GM08714 (cell line): ENCODE results near the gene MALRD1.

Experiments used
- H3K4me3 ChIP-seq: fragments of 200-500 bp; sonication (Bioruptor generic); 2 replicates; pipeline ENCODE4 v1.5.1; 2014; ENCODE audit warnings: mild to moderate bottlenecking, low read length, inconsistent platforms
- ZNF274 ChIP-seq: IDR thresholded peaks from 2 replicates; pipeline ENCODE4 v1.6.1; 2012; ENCODE audit warnings: mild to moderate bottlenecking, low read depth, low read length

MALRD1 gene

DNA sequence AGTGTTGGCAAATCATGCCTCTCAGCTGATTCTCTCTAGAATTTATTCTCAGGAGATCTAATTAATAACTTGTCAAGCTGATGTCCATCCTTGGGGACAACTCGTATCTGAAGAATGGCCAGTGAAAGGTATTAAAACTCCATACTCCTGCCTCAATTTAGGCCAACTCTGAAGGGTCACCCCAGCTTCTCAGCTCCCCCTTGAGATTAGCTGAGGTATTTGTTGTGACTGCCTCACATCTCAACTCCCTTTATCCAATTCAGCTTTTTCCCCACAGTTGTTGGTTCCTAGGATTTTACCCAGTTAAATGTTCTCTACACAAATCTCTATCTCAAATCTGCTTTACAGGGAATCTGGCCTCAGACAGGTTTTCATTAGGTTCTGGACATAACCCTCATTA, 182.4 kb downstream of the MALRD1 start:
- H3K4me3 ChIP-seq, result no peak overlapping the region
- TF ChIP-seq ZNF274, result no peak

DNA sequence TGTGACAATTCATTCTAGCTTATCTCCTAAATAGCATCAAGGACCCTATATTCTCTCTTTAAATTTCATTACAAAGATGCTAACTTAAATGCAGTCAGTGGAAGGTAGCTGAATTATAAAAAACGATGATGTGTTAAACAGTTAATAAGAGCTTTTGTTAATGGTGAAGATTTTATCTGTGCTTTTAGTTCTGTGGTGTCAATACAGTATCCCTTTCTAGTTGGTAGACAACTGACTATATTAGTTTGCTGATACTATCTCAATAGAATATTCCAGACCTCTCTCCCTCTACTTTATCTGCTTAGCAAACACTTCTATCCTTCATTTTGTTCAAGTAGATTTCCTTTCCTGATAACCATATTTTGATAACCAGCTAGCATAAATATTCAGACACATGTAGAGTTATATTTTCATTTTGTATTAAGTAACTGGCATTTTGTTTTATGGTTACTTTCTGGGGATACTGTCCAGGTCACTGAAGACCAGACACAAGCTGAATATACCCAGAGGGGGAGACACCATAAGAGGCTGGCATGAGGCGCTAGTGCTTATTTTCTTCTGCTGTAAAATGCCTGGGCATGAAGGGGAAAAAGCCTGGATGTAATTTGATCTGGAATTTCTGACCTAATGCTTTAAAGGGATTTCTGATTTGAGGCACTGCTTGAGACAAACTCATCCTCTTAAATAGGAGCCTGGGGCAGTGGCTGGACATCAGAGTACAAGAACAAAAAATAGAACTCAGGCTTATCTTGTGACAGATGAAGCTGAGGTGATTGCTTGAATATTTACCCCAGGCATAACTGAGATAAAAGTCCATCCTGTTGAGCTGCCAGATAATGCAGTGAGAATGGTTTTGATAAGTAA, 197.5 kb downstream of the MALRD1 start:
- TF ChIP-seq ZNF274, result no peak
- no peak overlapping the region for H3K4me3 ChIP-seq

DNA sequence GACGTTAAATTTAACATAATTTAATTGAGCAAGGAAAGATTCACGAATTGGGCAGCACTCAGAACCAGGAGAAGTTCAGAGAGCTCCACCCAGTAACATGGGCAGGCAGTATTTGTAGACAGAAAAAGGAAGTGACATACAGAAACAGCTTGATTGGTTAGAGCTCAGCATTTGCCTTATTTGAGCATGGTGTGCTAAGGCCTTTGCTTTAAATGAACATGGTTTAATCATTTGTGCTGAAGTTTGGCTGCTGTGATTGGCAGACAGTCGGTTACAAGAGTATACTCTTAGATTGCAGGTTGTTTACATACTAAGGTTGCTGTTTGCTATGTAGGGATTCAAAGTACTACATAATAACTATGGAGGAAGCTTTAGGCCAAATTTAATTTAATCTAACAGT, 199.2 kb downstream of the MALRD1 start:
- H3K4me3 ChIP-seq, result no peak overlapping the region
- no peak for TF ChIP-seq ZNF274

DNA sequence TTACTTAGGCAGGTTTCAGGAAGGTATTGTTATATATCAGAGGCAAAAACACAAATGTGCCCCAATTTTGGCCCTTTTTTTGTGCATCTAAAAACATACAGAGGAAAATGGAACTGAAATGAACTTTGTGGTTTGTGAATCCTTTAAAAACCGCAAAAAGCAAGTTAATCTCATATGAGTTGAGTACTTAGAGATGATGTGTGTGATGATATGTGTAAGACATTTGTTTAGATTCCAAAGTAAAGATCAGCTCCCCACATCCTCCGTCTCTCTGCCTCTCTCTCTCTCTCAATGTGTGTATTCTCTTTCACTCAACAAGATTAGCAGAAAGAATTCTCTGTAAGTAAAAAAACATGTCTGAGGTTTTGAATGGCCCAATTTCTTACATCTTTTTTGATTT, 201.9 kb downstream of the MALRD1 start:
- H3K4me3 ChIP-seq, result no peak overlapping the region

DNA sequence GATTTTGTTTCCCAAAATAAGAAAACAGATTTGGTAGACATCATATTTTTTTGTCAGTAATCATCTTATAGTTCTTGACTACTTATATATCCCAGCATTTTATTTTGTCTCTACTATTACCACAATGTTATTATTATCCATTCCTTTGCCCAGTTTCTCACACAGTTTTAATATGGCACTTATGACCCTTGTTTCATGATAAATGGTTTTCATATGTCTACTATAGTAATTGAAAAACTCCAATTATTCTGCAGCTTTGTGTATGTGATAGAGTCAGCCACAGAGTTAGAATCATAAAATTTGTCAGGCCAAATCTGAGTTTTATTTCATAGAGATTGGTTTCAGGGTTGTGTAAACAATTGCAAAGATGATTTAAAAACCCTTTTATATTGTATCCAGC, 203.9 kb downstream of the MALRD1 start:
- no peak for TF ChIP-seq ZNF274
- no peak overlapping the region for H3K4me3 ChIP-seq

More for the DNA sequence above, 201.9 kb downstream of the MALRD1 start:
- no peak for TF ChIP-seq ZNF274

DNA sequence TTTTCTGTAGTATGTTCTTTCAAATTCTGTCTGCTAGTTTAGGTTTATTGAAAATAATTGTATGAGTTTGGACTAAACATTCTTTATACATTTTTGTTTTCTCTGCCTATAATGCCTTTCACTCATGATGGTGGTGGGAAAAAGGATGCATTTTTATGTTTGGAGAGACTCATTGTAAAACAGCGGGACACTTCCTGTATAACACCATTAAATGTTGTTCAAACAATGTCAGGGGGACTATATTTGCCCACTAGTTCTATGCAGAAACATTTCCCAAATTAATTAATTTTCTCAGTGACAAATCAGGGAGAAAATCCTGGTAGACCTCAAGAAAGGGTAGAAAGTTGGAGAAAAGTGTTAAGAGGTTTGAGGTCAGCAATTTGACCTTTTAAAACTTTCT, 207.7 kb downstream of the MALRD1 start:
- H3K4me3 ChIP-seq, result no peak overlapping the region
- TF ChIP-seq ZNF274, result no peak

DNA sequence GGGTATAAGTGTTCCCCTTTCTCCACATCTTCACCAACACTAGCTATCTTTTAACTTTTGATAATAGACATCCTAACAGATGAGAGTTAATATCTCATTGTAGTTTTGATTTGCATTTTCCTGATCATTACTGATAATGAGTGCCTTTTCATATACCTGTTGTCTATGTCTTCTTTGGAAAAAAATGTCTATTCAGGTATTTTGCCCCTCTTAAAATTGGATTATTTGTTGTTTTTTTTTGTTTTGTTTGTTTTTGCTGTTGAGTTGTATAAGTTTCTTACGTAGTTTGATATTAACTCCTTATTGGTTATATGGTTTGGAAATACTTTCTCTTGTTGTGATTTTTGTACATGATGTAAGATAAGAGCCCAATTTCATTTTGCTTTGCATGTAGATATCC, 214.7 kb downstream of the MALRD1 start:
- no peak overlapping the region for H3K4me3 ChIP-seq
- TF ChIP-seq ZNF274, result no peak

DNA sequence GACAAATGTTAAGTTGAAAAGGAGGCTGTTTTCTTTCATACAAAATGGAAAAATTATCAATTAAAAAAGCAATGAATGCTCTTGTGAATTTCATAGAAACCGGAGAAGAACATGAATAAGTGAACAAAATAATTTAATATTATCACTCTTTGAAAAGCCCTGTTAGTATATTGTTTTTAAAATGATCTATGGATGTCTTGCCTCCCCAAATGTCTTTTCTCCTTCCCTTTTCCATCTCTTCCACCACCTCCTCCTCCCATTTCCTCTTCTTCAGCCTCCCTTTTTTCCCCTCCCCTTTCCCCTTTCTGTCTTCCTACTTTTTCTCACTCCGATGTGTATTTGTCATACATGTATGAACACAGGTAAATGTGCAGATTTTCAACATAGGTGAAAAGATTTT, 234.7 kb downstream of the MALRD1 start:
- H3K4me3 ChIP-seq, result no peak overlapping the region
- no peak for TF ChIP-seq ZNF274

DNA sequence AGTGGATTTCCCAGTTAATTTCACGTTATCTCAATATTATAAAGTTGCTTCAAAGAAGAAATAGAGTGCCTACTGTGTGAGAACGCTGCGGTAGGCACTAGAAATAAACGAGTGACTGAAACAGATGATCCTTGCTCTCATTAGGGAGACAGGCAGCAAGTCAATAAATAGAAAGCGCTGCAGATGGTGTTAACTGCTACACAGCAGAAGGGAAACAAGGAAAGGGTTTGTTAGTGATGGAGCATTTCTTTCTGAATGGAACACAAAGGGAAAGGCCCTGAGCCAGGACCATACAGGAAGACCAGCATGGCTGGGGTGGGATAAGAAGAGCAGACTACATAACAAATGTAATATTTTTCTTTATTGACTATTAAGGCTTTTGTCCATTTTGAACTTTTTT, 235.2 kb downstream of the MALRD1 start:
- no peak for TF ChIP-seq ZNF274
- H3K4me3 ChIP-seq, result no peak overlapping the region

DNA sequence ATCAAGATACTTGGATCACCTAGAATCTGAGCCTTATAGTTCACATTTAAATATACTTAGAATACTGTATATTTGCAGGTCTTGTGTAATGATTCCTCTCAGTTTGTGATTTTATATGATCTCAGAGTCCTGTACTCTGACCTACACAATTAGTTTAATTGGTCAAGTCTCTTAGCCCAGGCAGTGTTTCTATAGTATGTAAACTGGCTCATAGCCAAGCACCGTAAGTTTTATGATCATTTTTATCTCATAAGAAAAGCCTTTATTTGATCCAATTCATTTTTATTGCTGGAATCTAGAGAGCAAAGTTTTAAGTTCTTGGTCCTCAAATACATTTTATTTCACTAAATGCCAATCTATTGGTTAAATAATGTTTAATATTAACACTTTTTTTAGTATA, 242.2 kb downstream of the MALRD1 start:
- no peak for TF ChIP-seq ZNF274
- no peak overlapping the region for H3K4me3 ChIP-seq

DNA sequence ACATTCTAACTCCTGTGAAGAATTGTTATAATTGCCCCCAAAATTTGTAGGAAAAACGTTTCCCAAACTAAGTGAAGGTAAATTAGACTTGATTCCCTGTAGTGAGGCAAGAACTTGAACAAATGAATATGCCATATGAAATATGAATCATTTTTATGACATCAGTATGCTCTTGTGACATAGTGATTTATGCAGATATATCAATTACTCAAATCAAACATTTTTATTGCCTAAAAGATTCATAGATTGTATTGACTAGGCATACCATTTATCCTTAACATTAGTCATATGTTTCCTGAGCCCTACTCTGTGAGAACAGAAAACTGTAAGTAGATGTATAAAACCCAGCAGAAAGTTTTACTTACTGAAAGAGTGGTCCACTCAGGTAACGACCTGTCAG, 245.6 kb downstream of the MALRD1 start:
- TF ChIP-seq ZNF274, result no peak
- H3K4me3 ChIP-seq, result no peak overlapping the region

DNA sequence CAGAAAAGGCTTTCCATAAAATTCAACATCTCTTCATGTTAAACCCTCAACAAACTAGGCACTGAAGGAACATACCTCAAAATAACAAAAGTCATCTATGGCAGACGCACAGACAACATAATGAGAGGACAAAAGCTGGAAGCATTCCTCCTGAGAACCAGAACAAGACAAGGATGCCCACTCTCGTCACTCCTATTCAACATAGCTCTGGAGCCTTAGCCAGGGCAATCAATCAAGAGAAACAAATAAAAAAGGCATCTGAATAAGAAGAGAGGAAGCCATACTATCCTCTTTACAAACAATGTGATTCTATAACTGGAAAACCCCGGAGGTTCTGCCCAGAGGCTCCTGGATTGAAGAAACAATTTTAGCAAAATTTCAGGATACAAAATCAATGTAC, 251.0 kb downstream of the MALRD1 start:
- no peak for TF ChIP-seq ZNF274
- no peak overlapping the region for H3K4me3 ChIP-seq

DNA sequence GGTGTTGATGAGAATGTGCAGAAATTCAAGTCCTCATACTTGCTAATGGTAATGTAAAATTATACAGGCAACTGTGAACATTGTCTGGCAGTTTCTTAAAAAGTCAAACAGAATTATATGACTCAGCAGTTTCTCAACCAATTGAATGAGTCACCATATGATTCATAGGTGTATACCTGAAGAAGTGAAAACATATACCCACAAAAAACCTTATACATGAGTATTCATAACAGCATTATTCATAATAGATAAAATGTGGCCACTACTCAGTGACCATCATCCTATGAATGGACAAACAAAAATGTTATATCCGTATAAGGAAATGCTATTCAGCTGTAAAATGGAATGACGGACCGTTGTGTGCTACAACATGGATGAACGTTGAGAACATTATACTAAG, 253.5 kb downstream of the MALRD1 start:
- TF ChIP-seq ZNF274, result no peak
- H3K4me3 ChIP-seq, result no peak overlapping the region

DNA sequence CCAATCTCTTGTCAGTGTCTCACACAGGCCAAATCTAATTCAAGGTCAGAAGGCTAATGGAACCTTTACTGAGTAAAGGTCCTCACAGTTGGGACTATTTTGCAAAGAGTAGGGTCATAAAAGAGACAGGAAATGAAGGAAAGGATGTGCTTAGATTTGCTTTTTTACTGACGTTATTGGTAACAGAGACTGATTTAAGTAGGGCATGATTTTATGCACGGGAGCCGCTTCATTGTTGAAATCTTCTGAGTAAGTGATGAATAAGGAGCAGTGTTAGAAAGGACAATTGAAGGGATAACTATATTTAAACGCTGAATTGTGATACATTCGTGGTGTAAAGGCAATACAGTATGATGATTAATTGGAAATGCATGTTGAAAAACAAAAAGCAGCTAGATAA, 261.5 kb downstream of the MALRD1 start:
- no peak for TF ChIP-seq ZNF274
- no peak overlapping the region for H3K4me3 ChIP-seq

DNA sequence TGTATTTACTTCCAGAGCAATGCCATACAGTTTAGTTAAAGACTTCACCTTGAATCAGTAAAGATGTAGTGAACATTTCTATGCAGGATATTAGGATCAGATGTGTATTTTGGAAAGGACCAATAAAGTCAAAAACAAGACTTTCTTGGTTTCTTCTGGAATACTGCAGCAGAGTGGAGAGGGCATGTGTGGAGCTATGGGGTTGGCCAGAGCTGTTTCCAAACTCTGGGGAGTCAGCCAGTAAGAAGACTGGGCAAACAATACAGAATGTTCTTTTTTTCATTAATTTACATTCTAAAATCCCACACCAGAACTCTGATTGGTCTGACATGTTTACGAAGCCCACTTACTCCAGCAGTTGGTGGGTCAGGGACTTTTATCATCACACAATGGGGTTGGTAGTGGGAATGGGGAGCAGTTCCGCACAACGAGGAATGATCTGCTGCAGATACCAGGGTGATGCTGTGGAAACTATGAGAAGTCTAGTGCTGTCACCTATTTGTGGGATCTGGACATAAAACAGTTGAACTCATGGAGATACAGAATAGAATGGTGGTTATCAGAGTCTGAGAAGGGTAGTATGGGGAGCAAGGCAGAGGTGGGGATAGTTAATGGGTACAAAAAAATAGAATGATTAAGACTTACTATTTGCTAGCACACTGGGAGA, 267.7 kb downstream of the MALRD1 start:
- H3K4me3 ChIP-seq, result no peak overlapping the region
- no peak for TF ChIP-seq ZNF274
